Ishikawa (cell line): Measurements from ENCODE around the gene PTPRN2.

ENCODE experiments used
- EGR1 ChIP-seq: IDR thresholded peaks from 2 replicates; pipeline ENCODE4 v1.6.1; 2012
- TAF1 ChIP-seq: IDR thresholded peaks from 2 replicates; pipeline ENCODE4 v1.6.1; 2012; ENCODE audit warnings: low read depth, mild to moderate bottlenecking
- TF ChIP-seq, protein P1 (sequence below): IDR thresholded peaks from 2 replicates; pipeline ENCODE4 v1.6.1; 2012

DNA sequence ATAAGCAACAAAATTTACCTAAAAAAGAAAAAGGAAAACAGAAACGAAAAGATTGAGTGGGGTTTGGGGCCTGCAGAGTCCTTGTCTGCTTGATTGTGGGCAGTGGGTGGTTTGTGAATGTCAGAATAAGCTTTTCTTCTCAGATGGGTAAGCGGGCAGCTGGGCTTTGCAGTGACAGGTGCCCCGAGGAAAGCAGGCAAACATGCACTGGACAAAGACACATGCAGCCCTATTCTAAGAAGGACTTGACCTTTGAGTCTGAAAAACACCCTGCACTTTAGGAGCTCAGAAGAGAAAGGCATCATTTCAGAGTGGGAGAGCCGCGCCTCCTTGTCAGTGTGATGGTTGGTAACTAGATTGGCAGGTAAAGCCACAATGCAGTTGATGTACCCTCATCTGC, 562.7 kb downstream of the PTPRN2 start:
- TF ChIP-seq TAF1, result no peak
- no peak for TF ChIP-seq EGR1
- TF ChIP-seq, protein P1, sequence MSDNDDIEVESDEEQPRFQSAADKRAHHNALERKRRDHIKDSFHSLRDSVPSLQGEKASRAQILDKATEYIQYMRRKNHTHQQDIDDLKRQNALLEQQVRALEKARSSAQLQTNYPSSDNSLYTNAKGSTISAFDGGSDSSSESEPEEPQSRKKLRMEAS, result no peak
